Activated CD8-positive, alpha-beta T cell treated with anti-CD3 and anti-CD28 coated beads for 36 hours (primary cell): ENCODE results near the gene C6orf132. TPM values are rescaled to one million over a fixed set of nuclear protein-coding genes. Genes with fewer than 3 reads are reported as not detected.

ENCODE experiments used
- ATAC-seq: fragments of 200-7000 bp; cut with Tn5 transposase; one replicate; pipeline ENCODE4 v1.10.0; 2021; ENCODE audit warnings: mild to moderate bottlenecking, moderate library complexity
- CTCF ChIA-PET: fragments of 350-600 bp; sonication (Branson Sonifier 250); formaldehyde crosslinking; loops from one replicate; lab custom pipeline; 2021; ENCODE audit warnings: antibody characterized with exemption; lab: Charles Lee
- POLR2A ChIA-PET: fragments of 350-600 bp; sonication (Branson Sonifier 250); formaldehyde crosslinking; loops from one replicate; lab custom pipeline; 2021; ENCODE audit warnings: antibody characterized with exemption; lab: Charles Lee
- DNase-seq: peaks from one replicate; pipeline ENCODE4 v3.0.0-alpha.2; 2020
- H3K27ac Mint-ChIP-seq: one replicate; pipeline ENCODE4 v1.8.0; 2021; ENCODE audit warnings: mild to moderate bottlenecking, mixed read lengths
- H3K27me3 Mint-ChIP-seq: one replicate; pipeline ENCODE4 v1.8.0; 2021; ENCODE audit warnings: mixed read lengths
- H3K36me3 Mint-ChIP-seq: one replicate; pipeline ENCODE4 v1.8.0; 2021; ENCODE audit warnings: low read depth, mixed read lengths
- H3K4me1 Mint-ChIP-seq: one replicate; pipeline ENCODE4 v1.8.0; 2021; ENCODE audit warnings: low read depth, mixed read lengths
- H3K4me3 Mint-ChIP-seq: one replicate; pipeline ENCODE4 v1.8.0; 2021; ENCODE audit warnings: mild to moderate bottlenecking, moderate library complexity, mixed read lengths
- H3K9me3 Mint-ChIP-seq: one replicate; pipeline ENCODE4 v1.8.0; 2021; ENCODE audit warnings: mixed read lengths
- CTCF ChIP-seq: fragments of 200-600 bp; IDR thresholded peaks from one replicate; pipeline ENCODE4 v1.8.0; 2022; ENCODE audit warnings: antibody characterized with exemption, mild to moderate bottlenecking
- intact Hi-C: fragments of 100-400 bp; cut with micrococcal nuclease; formaldehyde crosslinking; loops from one replicate; pipeline ENCODE4 v1.10.0; 2022
- total RNA-seq, 2 experiments: library from RNA; stranded (reverse); gene quantifications; one replicate each; pipeline ENCODE4 v1.2.3, GENCODE V29; 2021

The C6orf132 gene
- total RNA-seq, 2 experiments from 2014 or later: 0.13 to 0.18 TPM

- peaks cover 26% of the 10 kb centered on the region for H3K4me1 Mint-ChIP-seq
- intact Hi-C loops: loop anchor here (5.0 kb wide), 1 partner anchor 36 kb away; no protein-coding TSS in a partner anchor
- POLR2A ChIA-PET: interaction anchor here (1.0 to 1.7 kb wide), 3 partner anchors 9 to 370 kb away, joined by 3 to 5 read pairs (median 4); no protein-coding TSS in a partner anchor
- no peaks in the 10 kb centered on the region for H3K36me3 Mint-ChIP-seq
- H3K4me3 Mint-ChIP-seq: peak overlapping the region; percentile 71
- H3K9me3 Mint-ChIP-seq: no peaks in the 10 kb centered on the region
- ATAC-seq: no peak
- no peak for DNase-seq
- no peak for TF ChIP-seq CTCF
- H3K27ac Mint-ChIP-seq: peak overlapping the region; percentile 25
- H3K27me3 Mint-ChIP-seq: no peaks in the 10 kb centered on the region
- CTCF ChIA-PET: interaction anchor here (1.0 to 3.3 kb wide), 28 partner anchors 7 to 406 kb away, joined by 3 to 50 read pairs (median 14); partner anchors contain the start of genes TAF8 and TOMM6
Measured at GRCh38 chr6:42103216-42103615, 39.2 kb downstream of the C6orf132 start.

- ATAC-seq (no peak), DNase-seq (no peak)
- no peak for TF ChIP-seq CTCF
- peaks cover 32% of the 10 kb centered on the region for H3K4me1 Mint-ChIP-seq
- no peak overlapping the region for H3K4me3 Mint-ChIP-seq
- CTCF ChIA-PET: interaction anchor here (0.9 to 1.8 kb wide), 4 partner anchors 28 to 314 kb away, joined by 3 to 4 read pairs (median 3); partner anchors contain the start of gene TOMM6
- H3K9me3 Mint-ChIP-seq: no peaks in the 10 kb centered on the region
- intact Hi-C loops: loop anchor here (5.0 kb wide), 1 partner anchor 34 kb away; no protein-coding TSS in a partner anchor
- H3K27ac Mint-ChIP-seq: peak overlapping the region; percentile 76
- POLR2A ChIA-PET: interaction anchor here (0.6 to 1.1 kb wide), 3 partner anchors 11 to 436 kb away, joined by 3 read pairs; no protein-coding TSS in a partner anchor
- H3K36me3 Mint-ChIP-seq: no peaks in the 10 kb centered on the region
- no peaks in the 10 kb centered on the region for H3K27me3 Mint-ChIP-seq
Measured at GRCh38 chr6:42101186-42101657, 41.2 kb downstream of the C6orf132 start.

- no peak for TF ChIP-seq CTCF
- Mint-ChIP-seq H3K9me3 (no peaks in the 10 kb centered on the region), H3K27me3 (no peaks in the 10 kb centered on the region), H3K36me3 (no peaks in the 10 kb centered on the region), H3K4me3 (peak overlapping the region; percentile 29), H3K27ac (peak overlapping the region; percentile 84), H3K4me1 (peaks cover 32% of the 10 kb centered on the region)
- ATAC-seq: peak; percentile 52
- DNase-seq: peak; percentile 44
- ChIA-PET CTCF (interaction anchor here (0.9 to 1.8 kb wide), 3 partner anchors 55 to 313 kb away, joined by 3 to 4 read pairs (median 3); partner anchors contain the start of gene TOMM6), POLR2A (interaction anchor here (0.6 to 0.9 kb wide), 2 partner anchors 12 to 435 kb away, joined by 3 read pairs; no protein-coding TSS in a partner anchor)
- intact Hi-C loops: loop anchor here (5.0 kb wide), 1 partner anchor 33 kb away; no protein-coding TSS in a partner anchor
Measured at GRCh38 chr6:42100029-42100901, 42.2 kb downstream of the C6orf132 start.

DNA sequence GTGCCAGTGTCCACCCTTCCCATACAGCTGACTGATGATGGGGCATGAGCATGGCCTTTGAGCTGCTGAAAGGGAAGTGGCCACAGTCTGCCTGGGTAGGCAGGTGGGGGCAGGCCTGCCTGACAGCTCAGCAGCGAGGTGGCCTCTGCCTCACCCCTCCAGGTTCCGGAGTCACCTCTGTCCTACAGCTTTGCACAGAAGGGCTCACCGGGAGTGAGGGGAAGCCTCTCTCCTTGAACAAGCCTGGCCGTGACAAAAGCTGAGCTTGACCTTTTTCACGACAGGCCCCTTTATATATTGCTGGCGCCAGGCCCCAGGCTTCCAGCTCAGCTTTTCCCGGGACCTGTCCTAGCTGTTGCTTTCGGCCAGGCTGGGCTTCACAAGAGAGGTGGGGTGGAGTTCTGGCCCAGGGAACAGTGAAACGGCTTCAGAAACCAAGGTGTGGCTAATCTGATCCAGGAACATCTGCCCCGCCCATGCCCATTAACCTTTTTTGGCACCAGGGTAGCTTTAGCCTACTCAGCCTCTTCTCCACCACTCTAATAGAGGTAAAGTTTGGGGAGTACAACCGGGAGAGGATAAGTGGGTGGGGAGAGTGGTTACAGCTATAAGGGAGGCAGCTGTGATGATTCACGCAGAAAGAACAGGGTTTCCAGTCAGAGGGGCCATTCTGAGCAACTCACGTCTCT lies 42.9 kb downstream of the C6orf132 start:
- Mint-ChIP-seq H3K27me3 (no peaks in the 10 kb centered on the region), H3K36me3 (no peaks in the 10 kb centered on the region), H3K27ac (peak overlapping the region; percentile 84), H3K9me3 (no peaks in the 10 kb centered on the region), H3K4me3 (no peak overlapping the region), H3K4me1 (peaks cover 32% of the 10 kb centered on the region)
- CTCF ChIA-PET: interaction anchor here (1.0 to 1.8 kb wide), 2 partner anchors 55 to 66 kb away, joined by 3 to 4 read pairs; no protein-coding TSS in a partner anchor
- TF ChIP-seq CTCF: no peak
- DNase-seq (peak; percentile 43), ATAC-seq (peak; percentile 50)
- POLR2A ChIA-PET: no interaction called here
- intact Hi-C loops: loop anchor here (5.0 kb wide), 1 partner anchor 32 kb away; no protein-coding TSS in a partner anchor
